GM20431 (cell line): ENCODE measurements around the gene SH2D1B.
"Not testable (repeated sequence)": the region's sequence is repeated elsewhere in the genome, so short reads cannot be mapped to it uniquely, and the experiment has no call there.

Experiments used
- in situ Hi-C: fragments of 300-500 bp; cut with MseI, MboI; formaldehyde crosslinking; loops from one replicate; pipeline ENCODE4 v1.15.0; 2020; ENCODE audit warnings: low sequenced_read_pairs; ENCODE audit not compliant: unreplicated experiment

The SH2D1B gene

GRCh38 chr1:162412002-162412401, at the start of gene SH2D1B:
SH2D1B (minus strand) TSS chr1:162412136; CDS start chr1:162412016, 120 bp downstream.
- in situ Hi-C loops = no loop called here

GRCh38 chr1:162458236-162458635, 46.3 kb upstream of the SH2D1B start:
- in situ Hi-C loops = no loop called here

GRCh38 chr1:162456323-162456722, 44.4 kb upstream of the SH2D1B start:
- in situ Hi-C loops = no loop called here

- in situ Hi-C loops = not testable (repeated sequence)
Observed at GRCh38 chr1:162454361-162454760, 42.4 kb upstream of the SH2D1B start.

- in situ Hi-C loops = no loop called here
Observed at GRCh38 chr1:162446946-162447345, 35.0 kb upstream of the SH2D1B start.

- in situ Hi-C loops = no loop called here
Observed at GRCh38 chr1:162444903-162445302, 33.0 kb upstream of the SH2D1B start.

GRCh38 chr1:162432977-162433713, 21.2 kb upstream of the SH2D1B start:
- in situ Hi-C loops = not testable (repeated sequence)

GRCh38 chr1:162430583-162430982, 18.6 kb upstream of the SH2D1B start:
- in situ Hi-C loops = no loop called here

- in situ Hi-C loops = no loop called here
Observed at GRCh38 chr1:162422662-162423375, 10.9 kb upstream of the SH2D1B start.

GRCh38 chr1:162421258-162422164, 9.6 kb upstream of the SH2D1B start:
- in situ Hi-C loops = no loop called here

- in situ Hi-C loops = no loop called here
Observed at GRCh38 chr1:162420120-162420519, 8.2 kb upstream of the SH2D1B start.

- in situ Hi-C loops = not testable (repeated sequence)
Observed at GRCh38 chr1:162419450-162419931, 7.6 kb upstream of the SH2D1B start.

- in situ Hi-C loops = not testable (repeated sequence)
Observed at GRCh38 chr1:162418584-162418983, 6.6 kb upstream of the SH2D1B start.

GRCh38 chr1:162417650-162418049, 5.7 kb upstream of the SH2D1B start:
- in situ Hi-C loops = no loop called here

- in situ Hi-C loops = no loop called here
Observed at GRCh38 chr1:162416909-162417308, 5.0 kb upstream of the SH2D1B start.

GRCh38 chr1:162416215-162416614, 4.3 kb upstream of the SH2D1B start:
- in situ Hi-C loops = no loop called here

GRCh38 chr1:162407539-162407938, 4.4 kb downstream of the SH2D1B start:
- in situ Hi-C loops = no loop called here

- in situ Hi-C loops = no loop called here
Observed at GRCh38 chr1:162406811-162407210, 5.1 kb downstream of the SH2D1B start.

- in situ Hi-C loops = no loop called here
Observed at GRCh38 chr1:162405800-162406199, 6.1 kb downstream of the SH2D1B start.

GRCh38 chr1:162404550-162405160, 7.3 kb downstream of the SH2D1B start:
- in situ Hi-C loops = no loop called here
